Activated effector memory CD4-positive, alpha-beta T cell treated with anti-CD3 and anti-CD28 coated beads, Interleukin-2, amount 50 U/mL, for 16 hours (primary cell): ENCODE results near the gene CHCHD10.

Experiments
- DNase-seq: peaks from one replicate; pipeline ENCODE4 v3.0.0-alpha.2; 2020

CHCHD10 gene

GRCh38 chr22:23767673-23768548 is at the start of gene CHCHD10:
Gene CHCHD10, minus strand, starts transcription at chr22:23767972. Its CDS starts 98 bp downstream, at chr22:23767874.
- DNase-seq: peak; percentile 92

- no peak for DNase-seq
These were observed 49.4 kb upstream of the CHCHD10 start for GRCh38 chr22:23817146-23817545.

GRCh38 chr22:23816156-23816976 is 48.6 kb upstream of the CHCHD10 start:
- DNase-seq: no peak

- no peak for DNase-seq
These were observed 47.9 kb upstream of the CHCHD10 start for GRCh38 chr22:23815541-23816155.

GRCh38 chr22:23812378-23812777 is 44.6 kb upstream of the CHCHD10 start:
- DNase-seq: no peak

- DNase-seq: no peak
These were observed 39.1 kb upstream of the CHCHD10 start for GRCh38 chr22:23806837-23807236.

GRCh38 chr22:23804781-23805291 is 37.1 kb upstream of the CHCHD10 start:
- no peak for DNase-seq

GRCh38 chr22:23803001-23803819 is 35.4 kb upstream of the CHCHD10 start:
- no peak for DNase-seq

GRCh38 chr22:23801886-23802377 is 34.2 kb upstream of the CHCHD10 start:
- DNase-seq: no peak

- no peak for DNase-seq
These were observed 33.6 kb upstream of the CHCHD10 start for GRCh38 chr22:23801238-23801821.

- DNase-seq: no peak
These were observed 32.8 kb upstream of the CHCHD10 start for GRCh38 chr22:23800297-23801237.

GRCh38 chr22:23796461-23796860 is 28.7 kb upstream of the CHCHD10 start:
- DNase-seq: no peak

- DNase-seq: no peak
These were observed 25.6 kb upstream of the CHCHD10 start for GRCh38 chr22:23793326-23793725.

- DNase-seq: no peak
These were observed 24.2 kb upstream of the CHCHD10 start for GRCh38 chr22:23791738-23792645.

- DNase-seq: no peak
These were observed 23.3 kb upstream of the CHCHD10 start for GRCh38 chr22:23790819-23791737.

GRCh38 chr22:23789638-23790037 is 21.9 kb upstream of the CHCHD10 start:
- DNase-seq: no peak

GRCh38 chr22:23789121-23789520 is 21.3 kb upstream of the CHCHD10 start:
- DNase-seq: no peak

GRCh38 chr22:23787910-23788309 is 20.1 kb upstream of the CHCHD10 start:
- no peak for DNase-seq
